ENCODE data around the gene CD4.
"Not testable (repeated sequence)": the region's sequence is repeated elsewhere in the genome, so short reads cannot be mapped to it uniquely, and the experiment has no call there.

GRCh38 chr12:6870304-6870703, 81.0 kb downstream of the CD4 start:
- TF ChIP-seq POLR2A, CTCF (IDR thresholded peaks at IDR 0.05): not testable (repeated sequence)

Measured in lower leg skin (tissue), 3 donors.